HEK293T (cell line): ENCODE data around the gene TRA2B.

Source experiments
- CTCF ChIA-PET: fragments of 350-600 bp; formaldehyde crosslinking; extraction: SDS; loops from one replicate; lab custom pipeline; 2021; ENCODE audit warnings: antibody characterized with exemption, inconsistent platforms; lab: Yijun Ruan, JAX
- POLR2A ChIA-PET: fragments of 350-600 bp; formaldehyde crosslinking; extraction: SDS; loops from one replicate; lab custom pipeline; 2020; ENCODE audit warnings: antibody characterized with exemption, inconsistent platforms; lab: Yijun Ruan, JAX
- DNase-seq: peaks from one replicate; pipeline ENCODE4 v3.0.0; 2012; ENCODE audit warnings: mixed read lengths; ENCODE audit errors: extremely low spot score
- ARNT ChIP-seq: fragments of 450-650 bp; IDR thresholded peaks from 2 replicates; pipeline ENCODE4 v1.6.1; 2017; ENCODE audit warnings: mild to moderate bottlenecking
- BHLHE40 ChIP-seq: fragments of 450-650 bp; IDR thresholded peaks from 2 replicates; pipeline ENCODE4 v1.6.1; 2016; ENCODE audit warnings: mild to moderate bottlenecking, moderate library complexity, borderline replicate concordance
- CTBP1 ChIP-seq: fragments of 450-650 bp; IDR thresholded peaks from 2 replicates; pipeline ENCODE4 v1.6.1; 2016; ENCODE audit warnings: borderline replicate concordance
- ELF4 ChIP-seq: fragments of 450-650 bp; IDR thresholded peaks from 2 replicates; pipeline ENCODE4 v1.6.1; 2017; ENCODE audit warnings: antibody characterized with exemption
- FOXA1 ChIP-seq: fragments of 450-650 bp; IDR thresholded peaks from 2 replicates; pipeline ENCODE4 v1.6.1; 2016; ENCODE audit warnings: mild to moderate bottlenecking
- FOXK2 ChIP-seq: fragments of 450-650 bp; IDR thresholded peaks from 2 replicates; pipeline ENCODE4 v1.6.1; 2016; ENCODE audit warnings: mild to moderate bottlenecking
- FOXM1 ChIP-seq: fragments of 450-650 bp; IDR thresholded peaks from 2 replicates; pipeline ENCODE4 v1.6.1; 2017; ENCODE audit warnings: mild to moderate bottlenecking, borderline replicate concordance
- HDGF ChIP-seq: fragments of 450-650 bp; IDR thresholded peaks from 2 replicates; pipeline ENCODE4 v1.6.1; 2017; ENCODE audit warnings: antibody characterized with exemption, borderline replicate concordance
- L3MBTL2 ChIP-seq: fragments of 450-650 bp; conservative IDR thresholded peaks from 2 replicates; pipeline ENCODE4 v1.6.1; 2016; ENCODE audit warnings: mild to moderate bottlenecking
- LEF1 ChIP-seq: fragments of 450-650 bp; IDR thresholded peaks from 2 replicates; pipeline ENCODE4 v1.6.1; 2017; ENCODE audit warnings: mild to moderate bottlenecking, borderline replicate concordance
- NFRKB ChIP-seq: fragments of 450-650 bp; IDR thresholded peaks from 2 replicates; pipeline ENCODE4 v1.6.1; 2016; ENCODE audit warnings: mild to moderate bottlenecking, moderate library complexity
- PKNOX1 ChIP-seq: fragments of 450-650 bp; IDR thresholded peaks from 2 replicates; pipeline ENCODE4 v1.6.1; 2016
- SP1 ChIP-seq: fragments of 450-650 bp; IDR thresholded peaks from 2 replicates; pipeline ENCODE4 v1.6.1; 2017
- SUZ12 ChIP-seq: fragments of 450-650 bp; IDR thresholded peaks from 2 replicates; pipeline ENCODE4 v1.6.1; 2016; ENCODE audit warnings: mild to moderate bottlenecking
- TARDBP ChIP-seq: fragments of 450-650 bp; IDR thresholded peaks from 2 replicates; pipeline ENCODE4 v1.6.1; 2016
- ZNF384 ChIP-seq: fragments of 450-650 bp; IDR thresholded peaks from 2 replicates; pipeline ENCODE4 v1.6.1; 2016

TRA2B gene

GRCh38 chr3:185937689-185938374 lies at the start of gene TRA2B:
Gene TRA2B (minus strand): TSS chr3:185938014. CDS start chr3:185937860, 154 bp downstream.
- POLR2A ChIA-PET = interaction anchor here (0.6 to 3.4 kb wide), 16 partner anchors 9 to 846 kb away, joined by 3 to 33 read pairs (median 4); no protein-coding TSS in a partner anchor
- peak; percentile 91 for DNase-seq
- CTCF ChIA-PET = no interaction called here
- TF ChIP-seq L3MBTL2 = peak; percentile 98
- no peak for TF ChIP-seq SP1
- TF ChIP-seq ELF4 = peak; percentile 90

GRCh38 chr3:185986198-185986777 lies 48.5 kb upstream of the TRA2B start:
- TF ChIP-seq HDGF = no peak
- no peak for TF ChIP-seq NFRKB
- TF ChIP-seq ELF4 = no peak
- TF ChIP-seq ARNT = no peak
- TF ChIP-seq TARDBP = no peak
- TF ChIP-seq SP1 = no peak
- TF ChIP-seq PKNOX1 = no peak
- TF ChIP-seq FOXM1 = no peak
- no peak for TF ChIP-seq LEF1
- TF ChIP-seq BHLHE40 = no peak
- TF ChIP-seq FOXA1 = no peak
- TF ChIP-seq ZNF384 = no peak
- no peak for TF ChIP-seq SUZ12
- no peak for TF ChIP-seq L3MBTL2
- ChIA-PET CTCF (no interaction called here), POLR2A (interaction anchor here (1.5 kb wide), 1 partner anchor 123 kb away, joined by 3 read pairs; the partner anchor contains the start of gene ETV5)
- DNase-seq = no peak

GRCh38 chr3:185984203-185984602 lies 46.4 kb upstream of the TRA2B start:
- DNase-seq = no peak
- POLR2A ChIA-PET = no interaction called here
- TF ChIP-seq SUZ12 = no peak
- TF ChIP-seq HDGF = no peak
- TF ChIP-seq L3MBTL2 = no peak
- no peak for TF ChIP-seq ZNF384
- TF ChIP-seq ARNT = no peak
- TF ChIP-seq ELF4 = no peak
- TF ChIP-seq PKNOX1 = no peak
- TF ChIP-seq FOXA1 = no peak
- TF ChIP-seq NFRKB = no peak
- TF ChIP-seq FOXM1 = no peak
- no peak for TF ChIP-seq BHLHE40
- no peak for TF ChIP-seq FOXK2
- no peak for TF ChIP-seq TARDBP
- no peak for TF ChIP-seq SP1
- no peak for TF ChIP-seq CTBP1
- TF ChIP-seq LEF1 = no peak
- CTCF ChIA-PET = no interaction called here

GRCh38 chr3:185983495-185984141 lies 45.8 kb upstream of the TRA2B start:
- CTCF ChIA-PET = interaction anchor here (0.7 to 0.8 kb wide), 4 partner anchors 11 to 631 kb away, joined by 3 read pairs; no protein-coding TSS in a partner anchor
- POLR2A ChIA-PET = no interaction called here
- DNase-seq = peak; percentile 77
- no peak for TF ChIP-seq BHLHE40
- no peak for TF ChIP-seq NFRKB
- no peak for TF ChIP-seq FOXA1
- TF ChIP-seq SP1 = no peak
- no peak for TF ChIP-seq FOXM1
- no peak for TF ChIP-seq TARDBP
- TF ChIP-seq ARNT = no peak
- TF ChIP-seq PKNOX1 = no peak

GRCh38 chr3:185982632-185983031 lies 44.8 kb upstream of the TRA2B start:
- CTCF ChIA-PET = interaction anchor here (0.6 to 0.9 kb wide), 6 partner anchors 10 to 632 kb away, joined by 3 to 6 read pairs (median 4); no protein-coding TSS in a partner anchor
- TF ChIP-seq SP1 (no peak), SUZ12 (no peak), PKNOX1 (no peak), FOXA1 (no peak), ELF4 (no peak), BHLHE40 (no peak), TARDBP (no peak), HDGF (no peak), FOXM1 (no peak), LEF1 (no peak), CTBP1 (no peak), L3MBTL2 (no peak), NFRKB (no peak), FOXK2 (no peak), ARNT (no peak)
- POLR2A ChIA-PET = no interaction called here
- no peak for DNase-seq
